Measurements from ENCODE around the gene TMEM89.

GRCh38 chr3:48597408-48597800 lies 24.2 kb downstream of the TMEM89 start:
- TF ChIP-seq CTCF (IDR thresholded peaks at IDR 0.05; ENCODE audit: low read length) (no peak), EZH2 (optimal IDR thresholded peaks at IDR 0.05; ENCODE audit: low read depth, low read length) (no peak)

Measured in MM.1S (cell line).